Activated CD8-positive, alpha-beta T cell treated with anti-CD3 and anti-CD28 coated beads for 36 hours (primary cell): ENCODE measurements around the gene ACTL10. TPM values are rescaled to one million over a fixed set of nuclear protein-coding genes. Genes with fewer than 3 reads are reported as not detected.
A peak's percentile ranks its signal among the peaks of the same experiment; 100 is the strongest.

Experiments
- ATAC-seq: fragments of 200-7000 bp; cut with Tn5 transposase; one replicate; pipeline ENCODE4 v1.10.0; 2021; ENCODE audit warnings: mild to moderate bottlenecking, moderate library complexity
- CTCF ChIA-PET: fragments of 350-600 bp; sonication (Branson Sonifier 250); formaldehyde crosslinking; loops from one replicate; lab custom pipeline; 2021; ENCODE audit warnings: antibody characterized with exemption; lab: Charles Lee
- POLR2A ChIA-PET: fragments of 350-600 bp; sonication (Branson Sonifier 250); formaldehyde crosslinking; loops from one replicate; lab custom pipeline; 2021; ENCODE audit warnings: antibody characterized with exemption; lab: Charles Lee
- DNase-seq: peaks from one replicate; pipeline ENCODE4 v3.0.0-alpha.2; 2020
- H3K27ac Mint-ChIP-seq: one replicate; pipeline ENCODE4 v1.8.0; 2021; ENCODE audit warnings: mild to moderate bottlenecking, mixed read lengths
- H3K27me3 Mint-ChIP-seq: one replicate; pipeline ENCODE4 v1.8.0; 2021; ENCODE audit warnings: mixed read lengths
- H3K36me3 Mint-ChIP-seq: one replicate; pipeline ENCODE4 v1.8.0; 2021; ENCODE audit warnings: low read depth, mixed read lengths
- H3K4me1 Mint-ChIP-seq: one replicate; pipeline ENCODE4 v1.8.0; 2021; ENCODE audit warnings: low read depth, mixed read lengths
- H3K4me3 Mint-ChIP-seq: one replicate; pipeline ENCODE4 v1.8.0; 2021; ENCODE audit warnings: mild to moderate bottlenecking, moderate library complexity, mixed read lengths
- H3K9me3 Mint-ChIP-seq: one replicate; pipeline ENCODE4 v1.8.0; 2021; ENCODE audit warnings: mixed read lengths
- CTCF ChIP-seq: fragments of 200-600 bp; IDR thresholded peaks from one replicate; pipeline ENCODE4 v1.8.0; 2022; ENCODE audit warnings: antibody characterized with exemption, mild to moderate bottlenecking
- intact Hi-C: fragments of 100-400 bp; cut with micrococcal nuclease; formaldehyde crosslinking; loops from one replicate; pipeline ENCODE4 v1.10.0; 2022
- total RNA-seq, 2 experiments: library from RNA; stranded (reverse); gene quantifications; one replicate each; pipeline ENCODE4 v1.2.3, GENCODE V29; 2021

The ACTL10 gene
- total RNA-seq, 2 experiments from 2014 or later = 2.4 TPM

- ATAC-seq (no peak), DNase-seq (peak; percentile 31)
- H3K4me3 Mint-ChIP-seq = no peak overlapping the region
Observed at GRCh38 chr20:33687993-33688937, 21.5 kb downstream of the ACTL10 start.

GRCh38 chr20:33688938-33689424 lies 22.2 kb downstream of the ACTL10 start:
- no peak for TF ChIP-seq CTCF
- H3K9me3 Mint-ChIP-seq = no peaks in the 10 kb centered on the region
- ChIA-PET CTCF (interaction anchor here (1.1 to 1.8 kb wide), 4 partner anchors 10 to 151 kb away, joined by 3 to 4 read pairs (median 4); no protein-coding TSS in a partner anchor), POLR2A (interaction anchor here (1.0 to 1.9 kb wide), 4 partner anchors 10 to 27 kb away, joined by 3 to 11 read pairs (median 3); partner anchors contain the start of genes C20orf144 and NECAB3)
- no peak for ATAC-seq
- H3K4me1 Mint-ChIP-seq = peaks cover 55% of the 10 kb centered on the region
- H3K36me3 Mint-ChIP-seq = peaks cover 15% of the 10 kb centered on the region
- DNase-seq = no peak
- intact Hi-C loops = loop anchor here (5.0 kb wide), 1 partner anchor 43 kb away; the partner anchor contains the start of gene ZNF341
- no peaks in the 10 kb centered on the region for H3K27me3 Mint-ChIP-seq
- peak overlapping the region; percentile 18 for H3K27ac Mint-ChIP-seq
- H3K4me3 Mint-ChIP-seq = no peak overlapping the region

More at GRCh38 chr20:33687993-33688937, 21.5 kb downstream of the ACTL10 start:
- no peaks in the 10 kb centered on the region for H3K9me3 Mint-ChIP-seq
- H3K4me1 Mint-ChIP-seq = peaks cover 57% of the 10 kb centered on the region
- intact Hi-C loops = loop anchor here (5.0 kb wide), 1 partner anchor 44 kb away; the partner anchor contains the start of gene ZNF341
- H3K36me3 Mint-ChIP-seq = peaks cover 15% of the 10 kb centered on the region
- ChIA-PET CTCF (interaction anchor here (1.1 to 2.0 kb wide), 5 partner anchors 20 to 152 kb away, joined by 3 to 8 read pairs (median 7); partner anchors contain the start of genes PXMP4 and ZNF341), POLR2A (interaction anchor here (1.1 to 5.1 kb wide), 4 partner anchors 9 to 32 kb away, joined by 3 to 27 read pairs (median 7); partner anchors contain the start of genes C20orf144 and PXMP4)
- H3K27me3 Mint-ChIP-seq = no peaks in the 10 kb centered on the region
- peak overlapping the region; percentile 17 for H3K27ac Mint-ChIP-seq
- TF ChIP-seq CTCF = no peak

GRCh38 chr20:33689493-33689892 lies 22.8 kb downstream of the ACTL10 start:
- no peak for DNase-seq
- H3K9me3 Mint-ChIP-seq = no peaks in the 10 kb centered on the region
- H3K4me1 Mint-ChIP-seq = peaks cover 50% of the 10 kb centered on the region
- no peaks in the 10 kb centered on the region for H3K27me3 Mint-ChIP-seq
- H3K4me3 Mint-ChIP-seq = no peak overlapping the region
- peaks cover 11% of the 10 kb centered on the region for H3K36me3 Mint-ChIP-seq
- ATAC-seq = no peak
- ChIA-PET POLR2A (interaction anchor here (1.0 to 1.9 kb wide), 4 partner anchors 10 to 27 kb away, joined by 3 to 11 read pairs (median 3); partner anchors contain the start of genes C20orf144 and NECAB3), CTCF (interaction anchor here (1.1 to 1.8 kb wide), 3 partner anchors 10 to 25 kb away, joined by 4 read pairs; no protein-coding TSS in a partner anchor)
- intact Hi-C loops = loop anchor here (5.0 kb wide), 1 partner anchor 43 kb away; the partner anchor contains the start of gene ZNF341
- peak overlapping the region; percentile 85 for H3K27ac Mint-ChIP-seq
- no peak for TF ChIP-seq CTCF

- peak overlapping the region; percentile 85 for H3K27ac Mint-ChIP-seq
- intact Hi-C loops = loop anchor here (5.0 kb wide), 1 partner anchor 42 kb away; the partner anchor contains the start of gene ZNF341
Observed at GRCh38 chr20:33689973-33690372, 23.2 kb downstream of the ACTL10 start.

More at GRCh38 chr20:33689973-33690372, 23.2 kb downstream of the ACTL10 start:
- H3K4me3 Mint-ChIP-seq = peak overlapping the region; percentile 61
- H3K4me1 Mint-ChIP-seq = peaks cover 45% of the 10 kb centered on the region
- no peaks in the 10 kb centered on the region for H3K9me3 Mint-ChIP-seq
- TF ChIP-seq CTCF = no peak
- ATAC-seq = peak; percentile 40
- H3K27me3 Mint-ChIP-seq = no peaks in the 10 kb centered on the region
- ChIA-PET POLR2A (interaction anchor here (0.8 to 1.0 kb wide), 2 partner anchors 15 to 30 kb away, joined by 3 read pairs; partner anchors contain the start of genes NECAB3 and PXMP4), CTCF (interaction anchor here (1.1 to 1.8 kb wide), 3 partner anchors 11 to 25 kb away, joined by 4 read pairs; no protein-coding TSS in a partner anchor)
- H3K36me3 Mint-ChIP-seq = peaks cover 6% of the 10 kb centered on the region
- peak; percentile 89 for DNase-seq
